Fibroblast of peridontal ligament (primary cell): ENCODE measurements around the gene MCOLN2.
"Not testable (repeated sequence)": the region's sequence is repeated elsewhere in the genome, so short reads cannot be mapped to it uniquely, and the experiment has no call there.

ENCODE experiments used
- DNase-seq: peaks from one replicate; pipeline ENCODE4 v3.0.0-alpha.2; 2010; ENCODE audit errors: extremely low read depth

Gene MCOLN2

DNA sequence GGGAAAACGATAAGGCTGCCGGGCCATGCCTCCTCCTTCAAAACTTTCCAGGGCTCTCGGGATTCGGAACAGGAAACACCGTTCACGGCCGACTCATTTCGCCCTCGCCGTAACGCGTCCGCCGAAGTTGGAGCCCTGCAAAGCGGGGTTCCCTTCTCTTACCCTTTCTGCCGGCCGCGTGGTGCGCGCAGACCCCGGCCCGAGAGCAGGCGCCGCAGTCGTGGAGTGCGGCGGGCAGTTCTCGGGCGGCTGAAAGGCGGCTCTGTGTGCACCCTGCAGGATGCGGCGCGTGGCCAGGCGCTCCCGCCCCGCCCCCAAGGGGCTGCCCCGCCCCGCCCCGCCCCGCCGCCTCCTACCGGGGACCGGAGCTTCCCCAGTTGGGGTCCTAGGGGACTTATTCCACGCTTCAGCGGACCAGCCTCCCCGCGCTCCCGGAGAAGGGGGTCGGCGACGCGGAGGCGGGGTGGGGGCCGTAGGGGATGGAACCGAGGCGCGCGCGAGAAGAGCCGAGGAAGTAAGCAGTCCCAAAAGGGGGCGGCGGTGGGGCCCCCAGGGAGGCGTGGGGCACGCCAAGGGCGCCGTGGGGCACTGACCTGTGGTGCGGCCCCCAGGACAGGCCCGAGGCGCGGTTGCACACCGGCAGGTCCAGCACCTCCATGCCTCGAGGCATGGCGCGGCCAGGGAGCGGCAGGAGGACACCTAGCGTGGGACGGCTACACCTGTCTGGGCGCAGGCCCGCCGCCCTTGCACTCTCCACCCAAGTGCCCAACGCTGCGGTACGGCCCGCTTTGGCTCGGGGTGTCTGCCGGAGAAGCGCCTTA lies at the start of gene MCOLN2:
TSS of gene MCOLN2 (minus strand) at position 268 of the 821 bp plus-strand sequence. CDS start at position 27, 241 bp downstream.
- no peak for DNase-seq

- DNase-seq = no peak
These were observed 45.5 kb upstream of the MCOLN2 start for GRCh38 chr1:85042413-85042812.

GRCh38 chr1:85041793-85042192 lies 44.9 kb upstream of the MCOLN2 start:
- no peak for DNase-seq

- no peak for DNase-seq
These were observed 36.3 kb upstream of the MCOLN2 start for GRCh38 chr1:85033221-85033620.

- DNase-seq = no peak
These were observed 33.6 kb upstream of the MCOLN2 start for GRCh38 chr1:85030536-85030935.

DNA sequence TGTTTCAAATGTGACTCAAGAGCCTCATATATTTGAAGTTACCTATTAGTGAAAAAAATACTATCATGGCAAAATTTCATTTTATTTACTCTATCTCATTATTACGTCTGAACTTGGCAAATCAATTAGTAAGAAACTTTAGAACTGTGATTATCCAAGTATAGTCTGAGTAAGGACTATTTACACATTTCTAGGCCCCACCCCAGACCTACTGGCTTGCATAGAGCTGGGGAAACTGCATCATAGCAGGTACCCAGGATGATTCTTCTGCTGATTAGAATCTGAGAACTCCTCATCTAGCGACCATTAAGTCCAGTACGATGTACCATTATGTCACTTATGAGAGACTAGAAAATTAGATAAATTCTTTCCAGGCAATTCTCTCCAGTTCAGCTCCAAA lies 31.2 kb upstream of the MCOLN2 start:
- DNase-seq = no peak

GRCh38 chr1:85027242-85027983 lies 30.5 kb upstream of the MCOLN2 start:
- DNase-seq = peak; percentile 50

- DNase-seq = no peak
These were observed 29.0 kb upstream of the MCOLN2 start for GRCh38 chr1:85025940-85026339.

DNA sequence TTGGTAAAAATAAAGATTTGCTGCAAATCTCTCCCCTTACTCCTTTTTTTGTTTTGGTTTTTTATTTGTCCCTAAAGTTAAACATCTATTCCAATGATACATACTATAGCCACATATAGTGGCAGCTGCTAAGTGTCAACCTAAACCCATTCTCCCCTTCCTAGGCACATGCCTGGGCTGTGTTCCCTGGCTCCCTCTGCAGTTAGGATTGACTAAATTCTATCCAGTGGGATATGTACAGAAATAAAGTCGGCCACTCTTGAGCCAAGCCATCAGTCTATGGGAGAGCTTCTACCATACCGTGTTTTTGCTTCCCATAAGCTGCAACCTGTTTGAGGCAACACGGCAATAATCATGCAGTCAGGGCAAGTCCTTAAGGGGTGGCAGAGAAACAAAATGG lies 27.8 kb upstream of the MCOLN2 start:
- DNase-seq = no peak

GRCh38 chr1:85022700-85023099 lies 25.8 kb upstream of the MCOLN2 start:
- DNase-seq = no peak

GRCh38 chr1:85019994-85020393 lies 23.1 kb upstream of the MCOLN2 start:
- peak; percentile 58 for DNase-seq

DNA sequence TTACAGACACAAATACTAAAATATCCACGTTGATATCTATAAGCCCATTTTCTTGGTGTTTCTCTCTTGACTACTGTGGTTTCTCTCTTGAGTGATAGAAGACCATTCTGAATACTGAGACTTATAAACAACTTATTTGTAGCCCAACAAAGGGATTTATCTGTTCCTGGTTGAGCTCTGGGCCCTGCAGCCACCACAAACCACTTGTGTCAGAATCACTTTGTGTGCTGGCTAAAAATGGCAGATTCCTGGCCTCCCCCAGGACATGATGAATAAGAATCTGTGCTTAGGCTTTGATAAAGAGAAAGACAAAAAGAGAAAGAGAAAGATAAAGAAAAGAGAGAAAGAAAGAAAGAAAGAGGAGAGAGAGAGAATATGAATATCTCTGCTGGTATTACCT lies 18.9 kb upstream of the MCOLN2 start:
- DNase-seq = no peak

DNA sequence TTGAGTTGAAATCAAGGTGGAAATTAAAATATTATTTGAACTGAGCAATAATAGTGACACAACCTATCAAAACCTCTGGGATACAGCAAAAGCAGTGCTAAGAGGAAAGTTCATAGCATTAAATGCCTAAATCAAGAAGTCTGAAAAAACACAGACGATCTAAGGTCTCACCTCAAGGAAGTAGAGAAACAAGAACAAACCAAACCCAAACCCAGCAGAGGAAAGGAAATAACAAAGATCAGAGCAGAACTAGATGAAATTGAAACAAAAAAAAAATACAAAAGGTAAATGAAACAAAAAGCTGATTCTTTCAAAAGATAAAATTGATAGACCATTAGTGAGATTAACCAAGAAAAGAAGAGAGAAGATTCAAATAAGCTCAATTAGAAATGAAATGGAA lies 8.7 kb upstream of the MCOLN2 start:
- DNase-seq = not testable (repeated sequence)

DNA sequence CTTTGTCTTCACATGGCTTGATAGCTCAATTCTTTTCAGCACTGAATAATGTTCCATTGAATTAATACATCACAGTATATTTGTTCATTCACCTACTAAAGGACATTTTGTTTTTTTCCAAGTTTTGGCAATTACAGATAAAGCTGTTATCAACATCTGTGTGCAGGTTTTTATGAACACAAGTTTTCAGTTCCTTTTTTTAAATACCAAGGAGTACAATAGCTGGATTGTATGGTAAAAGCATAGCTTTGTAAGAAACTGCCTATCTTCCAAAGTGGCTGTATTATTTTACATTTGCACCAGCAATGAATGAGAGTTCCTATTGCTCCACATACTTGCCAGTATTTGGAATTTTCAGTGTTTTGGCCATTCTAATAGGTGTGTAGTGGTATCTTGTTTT lies 4.8 kb upstream of the MCOLN2 start:
- DNase-seq = no peak

- peak; percentile 7 for DNase-seq
These were observed 1.8 kb upstream of the MCOLN2 start for GRCh38 chr1:84998642-84999280.

GRCh38 chr1:84997667-84998600 lies 1.0 kb upstream of the MCOLN2 start:
- peak; percentile 13 for DNase-seq

DNA sequence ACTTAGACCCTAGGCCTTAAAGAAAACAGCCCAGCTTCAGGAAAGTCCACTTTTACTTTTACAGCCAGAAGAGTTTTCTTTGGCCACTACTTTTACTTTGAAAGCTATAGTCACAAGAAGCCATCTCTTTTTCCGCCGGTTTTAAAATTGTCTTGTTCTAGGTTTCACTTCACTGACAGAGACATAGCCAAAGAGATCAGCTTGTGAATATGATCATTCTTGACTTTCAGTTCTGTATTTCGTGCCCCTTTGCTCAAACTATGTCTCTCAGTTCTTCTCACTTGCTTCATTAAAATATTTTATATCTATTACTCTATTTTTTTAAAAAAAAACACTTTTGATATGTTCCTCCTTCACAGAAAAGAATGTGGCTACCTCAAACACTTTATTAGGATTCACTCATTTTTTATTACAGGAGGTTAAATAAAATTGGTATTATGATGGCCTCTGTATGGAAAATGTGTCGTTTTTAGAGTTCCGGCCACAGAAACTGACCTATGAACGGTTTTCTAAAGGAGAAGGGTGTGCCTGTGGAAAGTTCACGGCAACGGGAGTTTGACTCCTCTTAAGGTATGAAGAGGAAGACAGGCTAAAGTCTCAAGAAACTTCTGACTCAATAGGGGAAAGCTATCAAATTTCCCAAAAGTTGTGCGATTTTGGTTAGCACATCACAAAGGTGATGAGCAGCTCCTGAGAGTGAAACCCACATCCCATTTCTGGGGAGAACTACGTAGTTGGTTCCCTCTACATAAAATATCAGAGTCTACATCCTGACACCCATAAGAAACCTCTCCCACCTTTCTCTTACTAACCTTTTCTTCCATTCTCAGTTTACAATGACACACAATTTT lies 1.2 kb downstream of the MCOLN2 start:
- no peak for DNase-seq

DNA sequence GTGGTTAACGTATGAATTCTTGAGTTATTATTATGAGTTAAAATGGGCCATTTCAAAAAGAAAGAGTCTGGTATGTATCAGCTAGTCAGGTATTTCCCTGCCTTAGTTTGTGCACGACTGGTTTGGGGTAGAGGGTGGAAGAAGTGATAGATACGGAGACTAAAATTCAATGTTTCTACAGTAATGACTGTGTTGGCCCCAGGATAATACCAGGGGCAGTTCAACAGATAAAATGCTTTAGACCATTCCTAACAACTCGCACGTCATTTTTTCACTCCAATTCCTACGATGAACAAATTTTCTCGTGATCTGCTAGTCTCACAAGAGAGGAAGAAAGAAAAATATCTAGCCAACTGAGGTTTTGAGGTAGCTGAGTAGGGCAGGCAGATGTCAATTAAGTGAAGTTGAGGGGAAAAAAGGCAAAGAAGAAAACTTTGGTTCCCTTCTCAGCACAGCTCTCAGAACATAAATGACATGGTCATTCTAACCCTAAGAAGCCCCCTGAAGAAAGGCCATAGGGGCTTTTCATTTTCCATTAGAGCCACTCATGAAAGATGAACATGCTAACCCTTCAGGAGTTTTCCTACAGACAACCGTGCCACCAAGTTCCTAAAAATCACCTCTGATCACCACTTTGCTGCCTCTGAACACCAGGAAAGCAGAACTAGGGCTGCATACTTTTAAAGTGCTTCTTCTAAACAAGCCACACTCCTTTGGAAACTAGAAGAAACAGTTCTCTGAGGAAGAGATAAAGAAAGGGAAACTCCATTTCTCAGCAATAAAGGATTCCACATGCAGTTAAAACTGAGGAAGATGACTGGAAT lies 5.6 kb downstream of the MCOLN2 start:
- DNase-seq = no peak

DNA sequence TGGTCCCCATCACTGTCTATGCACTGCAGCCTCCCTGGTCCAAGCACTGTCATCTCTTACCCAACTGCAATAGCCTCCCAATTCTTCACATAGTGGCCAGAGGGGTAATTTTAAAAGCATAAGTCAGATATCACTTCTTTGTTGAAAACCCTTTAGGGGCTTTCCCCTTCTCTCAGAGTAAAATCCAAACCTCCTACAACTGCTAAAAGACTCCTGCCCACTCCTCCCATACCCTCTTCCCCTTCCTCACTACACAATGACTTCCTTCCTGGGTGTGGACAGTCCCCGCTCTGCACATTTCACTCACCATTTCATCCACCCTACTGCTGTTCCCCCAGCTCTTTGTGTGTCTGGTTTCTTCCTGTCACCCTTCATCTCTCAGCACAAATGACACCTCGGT lies 8.3 kb downstream of the MCOLN2 start:
- no peak for DNase-seq

- not testable (repeated sequence) for DNase-seq
These were observed 10.4 kb downstream of the MCOLN2 start for GRCh38 chr1:84986561-84986960.
